ENCODE measurements around the gene PRDM8. TPM values are rescaled to one million over a fixed set of nuclear protein-coding genes. Genes with fewer than 3 reads are reported as not detected.
A peak's percentile ranks its signal among the peaks of the same experiment; 100 is the strongest.

The PRDM8 gene
- total and polyA plus RNA-seq, 2 of the 4 experiments (the other 2 are of a cell fraction), result 5.7 to 15.8 TPM

DNA sequence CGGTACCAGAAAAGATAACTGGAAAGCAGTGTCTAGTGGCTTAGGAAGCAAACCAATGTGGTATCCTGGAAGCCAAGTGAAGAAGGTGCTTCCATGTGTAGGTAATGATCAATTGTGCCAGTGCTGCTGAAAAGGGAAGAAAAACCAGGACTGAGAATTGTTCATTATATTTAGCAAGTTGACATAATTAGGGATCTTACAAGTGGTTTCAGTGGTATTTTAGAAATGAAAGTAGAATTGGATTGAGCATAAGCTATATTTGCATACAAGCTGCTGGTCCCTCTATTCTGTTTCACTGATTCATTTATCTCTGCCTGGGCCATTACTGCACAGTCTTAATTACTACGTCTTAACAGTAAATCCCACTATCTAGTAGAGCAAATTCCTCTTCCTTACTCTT is 32.3 kb downstream of the PRDM8 start:
- H3K27me3 ChIP-seq (ENCODE audit: control insufficient read depth, insufficient read depth, low read length), result no peaks in the 10 kb centered on the region
- ChIA-PET CTCF (interaction anchor here (1.2 to 1.7 kb wide), 4 partner anchors 9 to 106 kb away, joined by 3 to 4 read pairs (median 4); partner anchors contain the start of genes CFAP299 and FGF5), POLR2A (ENCODE audit: unreplicated experiment) (no interaction called here)
- DNase-seq (no peak), ATAC-seq (ENCODE audit: low read depth) (no peak)
- peak overlapping the region; percentile 51; the same call in 1 of the 2 replicates for H3K4me2 ChIP-seq (ENCODE audit: low read depth, low read length)
- intact Hi-C loops (cut with micrococcal nuclease), result no loop called here
- peaks cover 6% of the 10 kb centered on the region; the same call in 1 of the 2 replicates for H3K4me1 ChIP-seq (ENCODE audit: control insufficient read depth, insufficient read depth, low read length)
- H2BK5ac ChIP-seq (ENCODE audit: low read depth, low read length, poor library complexity, severe bottlenecking), result peak overlapping the region; percentile 15
- dilution Hi-C loops (cut with HindIII; ENCODE audit: low sequenced_read_pairs, unreplicated experiment), result no loop called here
- H2BK15ac ChIP-seq (ENCODE audit: low read depth, low read length), result peak overlapping the region; percentile 65; the same call in 1 of the 3 replicates
- peak overlapping the region; percentile 89 for H2BK20ac ChIP-seq (ENCODE audit: low read depth, low read length)
- H3K4ac ChIP-seq (ENCODE audit: low read depth, low read length), result peak overlapping the region; percentile 75; the same call in 1 of the 2 replicates
- H3K36me3 ChIP-seq (ENCODE audit: control insufficient read depth, insufficient read depth, low read length), result no peaks in the 10 kb centered on the region
- H4K91ac ChIP-seq (ENCODE audit: insufficient read depth, low read depth, low read length), result no peak overlapping the region
- peak overlapping the region; percentile 82 for H2AK5ac ChIP-seq (ENCODE audit: low read depth, low read length)
- peak overlapping the region; percentile 52; the same call in 1 of the 2 replicates for H3K23ac ChIP-seq (ENCODE audit: low read depth, low read length)
- H3K27ac ChIP-seq (ENCODE audit: insufficient read depth, low read length), result no peak overlapping the region
- H4K5ac ChIP-seq (ENCODE audit: low read depth, low read length), result no peak overlapping the region
- H3K9ac ChIP-seq (ENCODE audit: low read depth, low read length), result no peak overlapping the region
- no TSS peak for BruUV-seq (replicated peaks)
- peak overlapping the region; percentile 74 for H2BK120ac ChIP-seq (ENCODE audit: low read depth, low read length)
- no peaks in the 10 kb centered on the region for H3K9me3 ChIP-seq (ENCODE audit: control insufficient read depth, insufficient read depth, low read length)
- in situ Hi-C loops (cut with MboI; ENCODE audit: low sequenced_read_pairs), result loop anchor here (10.0 kb wide), 1 partner anchor 105 kb away; the partner anchor contains the start of gene CFAP299
- H4K20me1 ChIP-seq (ENCODE audit: insufficient read depth, low read length), result no peaks in the 10 kb centered on the region
- no peak overlapping the region for H2AK9ac ChIP-seq (replicated peaks; ENCODE audit: low read depth, low read length, poor library complexity)
- peak overlapping the region in 1 of 2 experiments; percentile 63; a peak in 1 of 4 replicates for H4K8ac ChIP-seq (ENCODE audit: low read depth in 2 of 2, low read length in 2 of 2)
- peaks cover 7 to 19% of the 10 kb centered on the region in 2 experiments; a peak in 3 of 4 replicates for H3K79me1 ChIP-seq (ENCODE audit: low read depth in 1 of 2, low read length in 2 of 2)
- TF ChIP-seq CHD1 (IDR thresholded peaks at IDR 0.05; ENCODE audit: low read depth, low read length) (no peak), POLR2A (IDR thresholded peaks at IDR 0.05; ENCODE audit: low read depth, low read length) (no peak), RFX5 (IDR thresholded peaks at IDR 0.05; ENCODE audit: low read depth, low read length) (no peak), MAFK (IDR thresholded peaks at IDR 0.05; ENCODE audit: low read depth, low read length) (no peak), ELK1 (IDR thresholded peaks at IDR 0.05; ENCODE audit: borderline replicate concordance, low read depth, low read length) (no peak), MXI1 (IDR thresholded peaks at IDR 0.05; ENCODE audit: borderline replicate concordance, low read depth, low read length) (no peak), RCOR1 (IDR thresholded peaks at IDR 0.05; ENCODE audit: insufficient replicate concordance, low read length) (no peak), BHLHE40 (IDR thresholded peaks at IDR 0.05; ENCODE audit: low read depth, low read length) (no peak), MAZ (IDR thresholded peaks at IDR 0.05; ENCODE audit: borderline replicate concordance, low read depth, low read length) (no peak), RAD21 (IDR thresholded peaks at IDR 0.05; ENCODE audit: low read length) (no peak), SMC3 (IDR thresholded peaks at IDR 0.05; ENCODE audit: low read depth, low read length) (no peak), CEBPB (IDR thresholded peaks at IDR 0.05; ENCODE audit: low read depth, low read length) (no peak), FOS (IDR thresholded peaks at IDR 0.05; ENCODE audit: low read depth, low read length) (no peak), CTCF (conservative IDR thresholded peaks at IDR 0.05; ENCODE audit: low read depth, low read length) (no peak), NFE2L2 (IDR thresholded peaks at IDR 0.05; ENCODE audit: low read depth, low read length) (no peak)
- TF ChIP-seq, protein P1, sequence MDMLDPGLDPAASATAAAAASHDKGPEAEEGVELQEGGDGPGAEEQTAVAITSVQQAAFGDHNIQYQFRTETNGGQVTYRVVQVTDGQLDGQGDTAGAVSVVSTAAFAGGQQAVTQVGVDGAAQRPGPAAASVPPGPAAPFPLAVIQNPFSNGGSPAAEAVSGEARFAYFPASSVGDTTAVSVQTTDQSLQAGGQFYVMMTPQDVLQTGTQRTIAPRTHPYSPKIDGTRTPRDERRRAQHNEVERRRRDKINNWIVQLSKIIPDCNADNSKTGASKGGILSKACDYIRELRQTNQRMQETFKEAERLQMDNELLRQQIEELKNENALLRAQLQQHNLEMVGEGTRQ (IDR thresholded peaks at IDR 0.05; ENCODE audit: low read depth, low read length), result no peak
- H3K4me3 ChIP-seq (ENCODE audit: insufficient read depth, low read depth, low read length), result no peak overlapping the region
- no peak overlapping the region for H3K18ac ChIP-seq (ENCODE audit: low read depth, low read length)
- H3K14ac ChIP-seq (replicated peaks; ENCODE audit: low read depth, low read length), result peak overlapping the region; percentile 93
- H3K56ac ChIP-seq (ENCODE audit: extremely low read depth, insufficient read depth, low read length), result no peak overlapping the region
- no peak overlapping the region for H2AFZ ChIP-seq (replicated peaks; ENCODE audit: low read length, poor library complexity)
- no CpG with 5 or more reads among the region's 2 CpGs for whole genome bisulfite sequencing, 2 experiments (ENCODE audit: extremely low coverage in 2 of 2, insufficient read length in 1 of 2)
- peaks cover 8% of the 10 kb centered on the region; the same call in 1 of the 2 replicates for H3K9me1 ChIP-seq (ENCODE audit: insufficient read depth, low read length)
